ENCODE results near the gene ERG28.
A peak's percentile ranks its signal among the peaks of the same experiment; 100 is the strongest.
"Not testable (repeated sequence)": the region's sequence is repeated elsewhere in the genome, so short reads cannot be mapped to it uniquely, and the experiment has no call there.

Gene ERG28

GRCh38 chr14:75660630-75661498 lies at the start of gene ERG28, which contains the start of gene TTLL5:
TSS of gene ERG28 (minus strand) at chr14:75660876. CDS start at chr14:75657502, 3,374 bp downstream.
TSS of gene TTLL5 (plus strand) at chr14:75661246. CDS start at chr14:75663150, 1,904 bp downstream.
- peak; percentile 96 for DNase-seq

- peak; percentile 21 for DNase-seq
These were observed 48.6 kb upstream of the ERG28 start for GRCh38 chr14:75709207-75709812.

- no peak for DNase-seq
These were observed 44.3 kb upstream of the ERG28 start for GRCh38 chr14:75705014-75705413.

GRCh38 chr14:75703467-75703866 lies 42.8 kb upstream of the ERG28 start:
- DNase-seq, result no peak

- DNase-seq, result no peak
These were observed 42.1 kb upstream of the ERG28 start for GRCh38 chr14:75702616-75703261.

GRCh38 chr14:75702122-75702521 lies 41.4 kb upstream of the ERG28 start:
- DNase-seq, result no peak

- DNase-seq, result no peak
These were observed 39.6 kb upstream of the ERG28 start for GRCh38 chr14:75700295-75700694.

- DNase-seq, result no peak
These were observed 38.7 kb upstream of the ERG28 start for GRCh38 chr14:75699331-75699730.

- no peak for DNase-seq
These were observed 37.2 kb upstream of the ERG28 start for GRCh38 chr14:75697918-75698317.

- no peak for DNase-seq
These were observed 36.7 kb upstream of the ERG28 start for GRCh38 chr14:75697386-75697785.

- not testable (repeated sequence) for DNase-seq
These were observed 34.3 kb upstream of the ERG28 start for GRCh38 chr14:75695025-75695424.

- no peak for DNase-seq
These were observed 29.3 kb upstream of the ERG28 start for GRCh38 chr14:75690010-75690409.

GRCh38 chr14:75689012-75689411 lies 28.3 kb upstream of the ERG28 start:
- DNase-seq, result no peak

- no peak for DNase-seq
These were observed 25.2 kb upstream of the ERG28 start for GRCh38 chr14:75685910-75686309.

- no peak for DNase-seq
These were observed 14.7 kb upstream of the ERG28 start for GRCh38 chr14:75675265-75675960.

GRCh38 chr14:75673345-75674035 lies 12.8 kb upstream of the ERG28 start:
- DNase-seq, result no peak

- DNase-seq, result no peak
These were observed 12.0 kb upstream of the ERG28 start for GRCh38 chr14:75672605-75673192.

GRCh38 chr14:75667099-75667765 lies 6.6 kb upstream of the ERG28 start:
- DNase-seq, result no peak

- no peak for DNase-seq
These were observed 2.3 kb upstream of the ERG28 start for GRCh38 chr14:75662966-75663365.

GRCh38 chr14:75661499-75661814 lies 781 bp upstream of the ERG28 start:
- DNase-seq, result no peak

- DNase-seq, result no peak
These were observed 442 bp downstream of the ERG28 start for GRCh38 chr14:75660238-75660629.

GRCh38 chr14:75658957-75659356 lies 1.7 kb downstream of the ERG28 start:
- DNase-seq, result no peak

Measured in activated CD4-positive, alpha-beta T cell treated with anti-CD3 and anti-CD28 coated beads for 1 hour (primary cell).